SK-N-MC (cell line): ENCODE data around the gene TUBA1A.

ENCODE experiments used
- EZH2 ChIP-seq: fragments of 200-600 bp; sonication (generic); IDR thresholded peaks from one replicate; pipeline ENCODE4 v1.6.1; 2017; ENCODE audit warnings: antibody characterized with exemption
- FOXP2 ChIP-seq: optimal IDR thresholded peaks from 2 replicates; pipeline ENCODE3; 2011; ENCODE audit warnings: mild to moderate bottlenecking, moderate library complexity; ENCODE audit not compliant: insufficient read depth; ENCODE audit errors: extremely low read length, control extremely low read depth
- POLR2AphosphoS5 ChIP-seq: IDR thresholded peaks from 2 replicates; pipeline ENCODE4 v1.6.1; 2012; ENCODE audit warnings: mild to moderate bottlenecking, low read depth, low read length, borderline replicate concordance

GRCh38 chr12:49190974-49191373 is 2.1 kb upstream of the TUBA1A start:
- TF ChIP-seq POLR2AphosphoS5 (no peak), EZH2 (no peak), FOXP2 (no peak)
